T1000 (cell line): ENCODE measurements around the gene DLEC1.
"Not testable (repeated sequence)": the region's sequence is repeated elsewhere in the genome, so short reads cannot be mapped to it uniquely, and the experiment has no call there.

Experiments
- DNase-seq: peaks from one replicate; lab custom pipeline; 2025; ENCODE audit warnings: mixed read lengths; lab: John Stamatoyannopoulos, UW

The DLEC1 gene

DNA sequence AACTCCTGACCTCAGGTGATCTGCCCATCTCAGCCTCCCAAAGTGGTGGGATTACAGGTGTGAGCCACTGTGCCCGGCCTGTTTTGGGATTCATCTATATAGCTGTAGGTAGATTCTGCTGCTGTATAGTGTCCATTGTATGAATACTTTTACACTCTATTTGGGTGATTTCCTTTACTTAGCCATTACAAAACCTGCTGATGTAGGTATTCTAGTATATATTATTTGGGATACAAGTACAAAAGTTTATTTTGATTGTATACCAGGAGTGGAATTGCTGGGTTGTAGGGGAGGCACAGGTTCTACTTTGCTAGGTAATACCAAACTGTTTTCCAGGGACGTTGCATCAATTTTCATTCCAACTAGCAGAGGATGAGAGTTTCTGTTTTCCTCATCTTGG is 116.8 kb downstream of the DLEC1 start:
- DNase-seq: no peak

DNA sequence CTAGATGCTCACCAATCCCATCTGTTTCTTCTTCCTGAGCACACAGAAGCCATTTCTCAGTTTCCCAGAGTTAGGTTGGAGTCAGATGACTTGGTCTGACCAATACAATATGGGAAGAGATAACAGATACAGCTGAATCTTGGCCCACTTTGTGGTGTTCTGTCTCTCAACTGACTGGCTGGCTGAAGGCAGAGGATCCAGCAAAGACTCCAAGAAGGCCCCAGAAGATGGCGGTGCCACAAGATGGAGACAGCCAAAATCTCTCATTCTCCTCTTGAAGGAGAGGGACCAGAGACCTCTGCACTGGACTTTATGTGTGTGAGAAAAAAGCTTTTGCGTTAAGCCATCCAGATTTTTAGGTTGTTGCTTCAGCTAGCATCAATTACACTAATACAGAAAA is 118.1 kb downstream of the DLEC1 start:
- no peak for DNase-seq

DNA sequence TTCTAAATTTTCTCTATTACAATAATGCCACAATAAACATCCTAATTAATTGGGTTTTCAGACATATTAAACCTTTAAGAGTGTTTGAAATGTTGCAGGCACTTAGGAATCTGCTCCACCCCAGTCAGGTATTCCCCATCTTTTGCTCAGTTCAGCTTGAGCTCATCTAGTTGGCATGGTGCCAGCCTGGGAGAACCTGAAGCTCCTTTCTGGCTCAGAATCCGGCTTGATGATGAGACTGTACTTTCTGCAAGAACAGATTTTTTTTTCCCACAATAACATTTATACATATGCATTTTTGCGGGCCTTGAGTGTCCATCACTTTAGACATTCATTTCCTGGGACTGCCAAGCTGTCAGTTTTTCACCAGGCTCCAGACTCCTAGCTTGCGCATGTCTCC is 118.6 kb downstream of the DLEC1 start:
- no peak for DNase-seq

DNA sequence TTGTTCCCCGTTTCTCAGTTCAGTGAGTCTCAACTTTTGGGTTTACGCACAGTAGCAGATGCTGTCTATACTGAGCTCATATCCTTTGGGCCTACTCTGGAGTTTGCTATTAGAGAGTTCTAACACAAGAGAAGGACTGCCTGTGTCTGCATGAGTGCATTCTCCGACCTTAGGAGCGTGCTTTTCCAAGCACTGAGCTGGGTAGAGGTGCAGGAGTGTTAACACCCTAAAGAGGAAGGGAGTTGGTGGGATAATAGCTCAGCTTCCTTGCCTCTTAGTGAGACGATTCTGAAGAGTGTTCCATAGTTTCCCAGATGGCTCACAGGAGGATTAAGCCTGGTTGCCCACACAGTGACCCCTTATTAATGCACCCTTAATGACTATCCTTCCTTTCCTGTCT is 119.5 kb downstream of the DLEC1 start:
- DNase-seq: no peak

DNA sequence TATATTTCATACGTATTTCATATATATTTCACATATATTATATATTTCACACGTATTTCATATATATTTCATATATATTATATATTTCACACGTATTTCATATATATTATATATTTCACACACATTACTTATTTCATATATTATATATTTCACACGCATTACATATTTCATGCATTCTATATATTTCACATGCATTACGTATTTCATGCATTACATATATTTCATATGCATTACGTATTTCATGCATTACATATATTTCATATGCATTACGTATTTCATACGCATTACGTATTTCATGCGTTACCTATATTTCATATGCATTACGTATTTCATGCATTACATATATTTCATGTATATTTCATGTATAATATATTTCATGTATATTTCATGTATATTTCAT is 121.7 kb downstream of the DLEC1 start:
- not testable (repeated sequence) for DNase-seq

DNA sequence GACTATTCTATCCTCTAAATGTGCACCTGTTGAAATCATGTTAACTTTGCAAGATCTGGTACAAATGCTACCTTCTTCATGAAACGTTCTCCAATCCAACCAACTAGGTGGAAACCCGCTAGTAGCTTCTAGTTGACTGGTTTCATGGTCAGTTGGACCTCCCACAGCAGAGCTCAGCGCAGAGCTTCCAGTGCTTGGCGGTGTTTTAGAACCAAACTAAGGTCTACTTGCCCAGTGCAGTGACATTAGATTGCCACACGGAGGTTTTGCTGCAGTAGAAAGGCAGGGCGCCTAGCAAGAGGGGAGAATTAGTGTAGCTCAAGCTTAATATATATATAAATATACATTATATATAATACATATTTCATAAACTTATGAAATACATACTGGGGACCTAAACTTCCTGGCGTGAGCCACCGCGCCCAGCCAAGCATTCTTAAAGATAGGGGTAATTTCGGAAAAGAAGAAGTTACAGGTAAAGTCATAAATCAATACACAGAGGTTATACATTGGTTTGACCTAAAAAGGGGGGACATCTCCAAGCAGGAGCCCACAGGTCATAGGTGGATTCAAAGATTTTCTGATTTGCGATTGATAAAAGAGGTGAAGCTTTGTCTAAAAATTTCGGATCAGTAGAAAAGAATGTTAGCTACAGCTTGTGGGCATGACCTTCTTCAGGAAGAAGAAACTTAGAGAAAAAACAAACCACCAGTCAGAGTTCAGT is 124.3 kb downstream of the DLEC1 start:
- DNase-seq: no peak

DNA sequence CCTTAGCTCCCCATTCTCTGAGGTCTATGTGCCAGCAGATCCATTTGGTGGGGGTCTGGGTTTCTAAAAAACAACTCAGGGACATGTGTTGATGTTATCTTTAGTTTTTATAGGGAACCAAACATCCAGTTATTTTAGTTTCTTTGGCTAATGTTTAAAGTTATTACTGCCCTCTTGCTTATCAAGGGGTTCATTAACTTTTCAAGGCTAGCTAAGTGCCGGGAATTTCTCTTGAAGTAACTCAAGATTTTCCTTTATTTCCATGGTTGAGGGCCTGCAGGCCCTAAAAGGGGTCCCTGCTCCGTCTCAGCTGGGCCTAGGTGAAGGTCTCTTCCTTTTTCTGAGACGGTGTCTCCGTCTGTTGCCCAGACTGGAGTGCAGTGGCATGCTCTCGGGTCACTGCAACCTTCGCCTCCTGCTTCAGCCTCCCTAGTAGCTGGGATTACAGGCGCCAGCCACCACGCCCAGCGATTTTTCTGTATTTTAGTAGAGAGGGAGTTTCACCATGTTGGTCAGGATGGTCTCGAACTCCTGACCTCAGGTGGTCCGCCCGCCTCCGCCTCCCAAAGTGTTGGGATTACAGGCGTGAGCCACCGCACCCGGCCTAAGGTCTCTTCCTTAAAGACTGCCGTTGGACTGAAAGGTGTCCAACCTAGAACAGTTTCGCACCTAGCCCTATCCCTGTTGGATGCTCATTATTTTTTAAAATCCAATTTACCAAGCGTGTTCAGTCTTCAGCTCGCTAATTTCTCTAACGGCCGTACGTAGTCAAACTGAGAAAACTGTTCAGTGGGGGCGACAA is 125.0 kb downstream of the DLEC1 start:
- no peak for DNase-seq

DNA sequence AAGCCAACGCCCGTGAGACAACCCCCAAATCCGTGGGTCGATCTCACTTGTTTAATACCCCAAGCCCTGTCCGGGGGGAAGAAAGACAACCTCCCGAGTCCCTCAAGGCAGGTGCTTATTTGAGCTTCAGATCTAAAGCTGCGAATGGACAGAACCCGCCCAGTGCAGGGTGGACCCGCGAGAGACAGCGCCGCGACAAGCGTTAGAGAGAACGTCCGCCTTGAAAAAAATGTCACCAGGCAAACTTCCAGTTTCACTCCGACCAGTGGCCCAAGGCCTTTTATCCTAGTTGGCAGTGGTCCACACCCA is 125.6 kb downstream of the DLEC1 start:
- DNase-seq: no peak

DNA sequence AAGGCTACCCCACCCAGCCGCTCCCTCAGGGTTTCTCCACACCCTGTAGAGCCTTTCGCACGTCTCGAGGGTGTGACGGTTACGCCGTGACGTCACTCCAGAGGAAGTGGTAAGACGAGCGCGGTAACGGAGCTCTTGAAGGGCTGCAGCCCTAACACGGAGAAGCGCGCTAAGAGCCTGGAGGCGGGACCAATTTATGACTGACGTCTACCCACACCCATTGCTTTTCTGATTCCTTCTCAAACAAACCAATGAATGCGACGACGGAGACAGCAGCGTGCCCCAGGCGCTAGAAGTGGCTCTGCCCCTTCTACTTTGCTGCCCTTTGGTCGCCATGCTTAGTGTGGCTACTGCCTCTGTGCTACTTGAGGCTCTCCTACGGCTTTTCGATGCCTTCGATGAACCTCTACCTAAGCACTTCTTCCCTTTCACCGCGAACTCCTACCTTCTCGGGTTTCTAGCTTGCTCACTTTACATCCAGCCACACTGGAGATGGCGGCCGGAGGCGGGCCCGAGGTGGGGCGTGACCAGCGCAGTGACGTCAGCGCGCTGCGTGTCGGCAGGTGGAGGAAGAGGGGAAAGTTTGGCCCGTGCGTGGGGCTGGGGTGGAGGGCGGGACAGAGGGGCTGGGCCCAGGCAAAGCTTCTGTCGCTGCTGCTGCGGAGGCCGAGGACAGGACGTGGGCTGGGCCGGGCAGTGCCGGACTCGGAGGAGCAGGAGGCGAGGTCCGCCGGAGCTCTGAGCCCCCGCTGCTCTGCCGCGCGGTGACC is 126.1 kb downstream of the DLEC1 start, which contains the start of gene OXSR1:
TSS of gene OXSR1 (plus strand) at position 586 of the 770 bp plus-strand sequence. CDS start 340 bp downstream, outside the sequence.
- DNase-seq: peak; percentile 98

DNA sequence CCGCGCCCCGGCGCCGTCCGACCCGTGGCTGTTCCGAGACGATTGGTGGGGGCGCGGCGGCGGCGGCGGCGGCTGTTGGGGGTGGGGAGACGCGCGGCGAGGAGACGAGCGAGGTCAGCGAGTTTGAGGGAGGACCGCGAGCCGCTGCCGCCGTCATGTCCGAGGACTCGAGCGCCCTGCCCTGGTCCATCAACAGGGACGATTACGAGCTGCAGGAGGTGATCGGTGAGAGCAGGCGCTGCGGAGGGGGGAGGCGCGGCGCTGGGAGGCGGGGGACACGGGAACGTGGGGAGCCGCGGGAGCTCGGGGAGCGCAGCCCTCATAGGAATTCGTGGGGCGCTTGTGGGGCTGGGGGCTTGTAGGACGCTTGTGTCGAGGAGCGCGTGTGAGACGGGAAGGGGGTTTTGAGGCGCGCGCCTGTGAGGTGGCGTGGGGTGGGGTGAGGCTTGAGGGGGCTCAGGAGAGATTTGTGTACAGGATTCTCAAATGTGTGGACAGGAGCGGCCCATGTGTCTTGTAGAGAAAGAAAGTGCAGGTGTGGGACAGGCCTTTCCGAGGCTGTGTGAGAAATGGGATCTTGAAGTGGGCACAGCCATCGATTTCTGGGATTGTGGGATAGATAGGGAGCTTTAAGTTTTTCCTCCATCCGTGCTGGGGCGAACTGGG is 126.8 kb downstream of the DLEC1 start:
- no peak for DNase-seq

DNA sequence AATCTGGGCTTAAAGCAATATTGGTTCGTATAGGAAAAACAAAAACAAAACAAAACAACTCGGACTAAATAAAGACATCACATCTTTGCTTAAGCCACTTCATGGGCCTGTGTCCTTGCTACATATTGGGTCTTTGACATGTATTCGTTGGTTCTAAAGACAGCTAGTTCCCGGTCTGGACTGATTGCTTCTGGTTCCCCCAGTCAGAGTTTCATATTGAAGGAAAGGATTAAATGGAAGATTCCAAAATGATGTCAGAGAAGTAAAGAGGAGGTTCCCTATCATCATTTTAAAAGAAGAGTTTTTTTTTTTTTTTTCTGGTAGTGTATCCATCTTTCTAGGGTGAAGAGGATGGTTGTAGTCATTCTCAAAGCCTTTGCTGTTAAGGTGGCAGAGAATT is 128.6 kb downstream of the DLEC1 start:
- no peak for DNase-seq

DNA sequence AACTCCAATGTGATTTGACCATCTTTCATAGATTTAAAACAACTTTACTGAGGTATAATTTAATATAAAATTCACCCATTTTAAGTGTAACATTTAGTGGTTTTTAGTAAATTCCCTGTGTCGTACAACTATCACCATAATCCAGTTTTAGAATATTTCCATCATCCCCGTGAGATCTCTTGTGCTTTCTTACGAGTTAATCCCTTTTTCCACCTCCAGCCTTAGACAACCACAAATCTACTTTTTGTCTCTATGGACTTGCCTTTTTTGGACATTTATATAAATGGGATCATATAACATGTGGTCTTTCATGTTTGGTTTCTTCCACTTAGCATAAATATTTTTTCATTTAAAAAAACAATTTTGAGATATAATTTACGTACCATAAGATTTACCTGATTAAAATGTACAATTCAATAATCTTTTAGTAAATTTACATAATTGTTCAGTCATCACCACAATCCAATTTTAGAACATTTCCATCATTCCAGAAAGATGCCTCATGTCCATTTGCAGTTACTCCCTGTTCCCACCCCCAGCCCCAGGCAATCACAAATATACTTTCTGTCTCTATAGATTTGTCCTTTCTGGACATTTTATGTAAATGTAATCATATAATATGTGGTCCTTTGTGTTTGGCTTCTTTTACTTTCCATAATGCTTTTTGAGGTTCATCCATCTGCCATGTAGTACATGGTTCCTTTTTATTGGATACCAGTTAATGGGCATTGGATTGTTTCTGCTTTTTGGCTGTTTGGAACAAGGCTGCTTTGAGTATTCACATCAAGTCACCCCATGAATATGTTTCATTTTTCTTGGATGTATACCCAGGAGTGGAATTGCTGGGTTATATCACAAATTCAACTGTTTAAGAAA is 129.4 kb downstream of the DLEC1 start:
- DNase-seq: no peak

DNA sequence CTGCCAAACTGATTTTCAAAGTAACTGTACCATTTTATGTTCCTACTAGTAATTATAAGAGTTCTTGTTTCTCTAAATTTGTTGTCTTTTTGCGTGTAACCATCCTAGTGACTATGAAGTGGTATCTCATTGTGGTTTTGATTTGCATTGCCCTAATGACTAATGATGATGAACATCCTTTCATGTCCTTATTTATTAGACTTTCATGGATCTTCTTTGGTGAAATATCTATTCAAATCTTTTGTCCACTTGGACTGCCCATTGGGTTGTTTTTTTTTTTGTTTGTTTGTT is 130.0 kb downstream of the DLEC1 start:
- DNase-seq: no peak

DNA sequence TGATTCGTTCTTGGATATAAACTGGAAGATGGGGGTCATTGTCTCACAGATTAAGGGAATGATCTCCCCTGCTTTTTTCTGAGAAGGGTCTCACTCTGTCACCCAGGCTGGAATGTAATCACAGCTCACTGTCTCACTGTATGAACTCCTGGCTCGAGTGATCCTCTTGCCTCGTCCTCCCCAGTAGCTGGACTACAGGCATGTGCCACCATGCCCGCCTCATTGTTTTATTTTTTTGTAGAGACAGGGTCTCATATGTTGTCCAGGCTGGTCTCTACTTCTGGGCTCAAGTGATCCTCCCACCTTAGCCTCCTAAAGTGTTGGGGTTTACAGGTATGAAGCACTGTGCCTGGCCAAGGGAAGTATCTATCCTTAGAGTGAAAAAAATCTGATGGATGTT is 131.7 kb downstream of the DLEC1 start:
- DNase-seq: no peak

DNA sequence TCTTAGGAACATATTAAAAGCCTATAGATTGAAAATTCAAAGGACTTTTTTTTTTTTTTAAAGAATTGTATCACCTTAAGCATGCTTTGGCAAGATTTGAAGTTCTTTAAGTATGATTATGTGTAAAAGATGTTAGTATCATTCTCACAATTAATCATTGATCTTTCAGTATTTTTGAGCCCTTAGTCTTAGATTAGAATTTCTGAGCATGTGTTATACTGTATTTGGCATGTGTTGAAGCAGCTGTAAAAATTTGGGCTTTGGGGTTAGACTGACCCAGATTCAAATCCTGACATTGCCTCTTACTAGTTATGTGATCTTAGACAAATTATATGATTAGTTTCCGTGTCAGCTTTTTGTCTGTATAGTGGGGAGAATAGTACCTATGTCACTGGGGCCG is 132.6 kb downstream of the DLEC1 start:
- DNase-seq: no peak
